HG03025 (cell line): ENCODE data around the gene OTUD7B.
A peak's percentile ranks its signal among the peaks of the same experiment; 100 is the strongest.

ENCODE experiments used
- ATAC-seq: cut with Tn5 transposase; IDR thresholded peaks from one replicate; pipeline ENCODE4 v1.9.1; 2021; ENCODE audit warnings: mild to moderate bottlenecking, moderate library complexity; ENCODE audit not compliant: unreplicated experiment, low FRiP score

Gene OTUD7B

GRCh38 chr1:149925751-149926150 lies 84.8 kb downstream of the OTUD7B start:
- no peak for ATAC-seq

GRCh38 chr1:149925345-149925744 lies 85.2 kb downstream of the OTUD7B start:
- no peak for ATAC-seq

GRCh38 chr1:149923626-149924025 lies 86.9 kb downstream of the OTUD7B start:
- no peak for ATAC-seq

- ATAC-seq, result no peak
These were observed 92.9 kb downstream of the OTUD7B start, which contains the start of gene SV2A for GRCh38 chr1:149917571-149918144. TSS of gene SV2A (minus strand) at chr1:149917844. CDS start at chr1:149913840, 4,004 bp downstream.

- ATAC-seq, result no peak
These were observed 93.7 kb downstream of the OTUD7B start for GRCh38 chr1:149916898-149917252.

- no peak for ATAC-seq
These were observed 94.2 kb downstream of the OTUD7B start for GRCh38 chr1:149916193-149916897.

- no peak for ATAC-seq
These were observed 94.9 kb downstream of the OTUD7B start for GRCh38 chr1:149915429-149916192.

GRCh38 chr1:149914545-149914944 lies 96.0 kb downstream of the OTUD7B start:
- no peak for ATAC-seq

- ATAC-seq, result no peak
These were observed 103.9 kb downstream of the OTUD7B start for GRCh38 chr1:149906570-149907075.

- no peak for ATAC-seq
These were observed 106.6 kb downstream of the OTUD7B start for GRCh38 chr1:149903836-149904491.

- ATAC-seq, result peak; percentile 77
These were observed 110.9 kb downstream of the OTUD7B start, which contains the start of gene BOLA1 for GRCh38 chr1:149899460-149900284. TSS of gene BOLA1 (plus strand) at chr1:149899568. CDS start at chr1:149900060, 492 bp downstream.

- ATAC-seq, result no peak
These were observed 114.0 kb downstream of the OTUD7B start for GRCh38 chr1:149896575-149896974.

GRCh38 chr1:149888999-149889289 lies 121.6 kb downstream of the OTUD7B start:
- ATAC-seq, result no peak

GRCh38 chr1:149888247-149888998 lies 122.1 kb downstream of the OTUD7B start:
- peak; percentile 9 for ATAC-seq
